Stimulated activated memory B cell treated with anti-CD40 and anti-IgM and Interleukin-4, amounts not matched to agents 10 μg/mL and 1 μg/mL and 100 μg/mL, for 72 hours (primary cell): ENCODE measurements around the gene NSMCE1.

ENCODE experiments used
- ATAC-seq: fragments of 150-1000 bp; cut with Tn5 transposase; 2 replicates; pipeline ENCODE4 v1.10.0; 2021
- H3K27ac Mint-ChIP-seq: one replicate; pipeline ENCODE4 v1.8.0; 2022; ENCODE audit warnings: mild to moderate bottlenecking, mixed read lengths
- H3K27me3 Mint-ChIP-seq: one replicate; pipeline ENCODE4 v1.8.0; 2022; ENCODE audit warnings: mixed read lengths
- H3K36me3 Mint-ChIP-seq: one replicate; pipeline ENCODE4 v1.8.0; 2022; ENCODE audit warnings: mixed read lengths
- H3K4me1 Mint-ChIP-seq: one replicate; pipeline ENCODE4 v1.8.0; 2022; ENCODE audit warnings: mixed read lengths
- H3K4me3 Mint-ChIP-seq: one replicate; pipeline ENCODE4 v1.8.0; 2022; ENCODE audit warnings: mild to moderate bottlenecking, moderate library complexity, mixed read lengths
- H3K9me3 Mint-ChIP-seq: one replicate; pipeline ENCODE4 v1.8.0; 2022; ENCODE audit warnings: mixed read lengths

The NSMCE1 gene

DNA sequence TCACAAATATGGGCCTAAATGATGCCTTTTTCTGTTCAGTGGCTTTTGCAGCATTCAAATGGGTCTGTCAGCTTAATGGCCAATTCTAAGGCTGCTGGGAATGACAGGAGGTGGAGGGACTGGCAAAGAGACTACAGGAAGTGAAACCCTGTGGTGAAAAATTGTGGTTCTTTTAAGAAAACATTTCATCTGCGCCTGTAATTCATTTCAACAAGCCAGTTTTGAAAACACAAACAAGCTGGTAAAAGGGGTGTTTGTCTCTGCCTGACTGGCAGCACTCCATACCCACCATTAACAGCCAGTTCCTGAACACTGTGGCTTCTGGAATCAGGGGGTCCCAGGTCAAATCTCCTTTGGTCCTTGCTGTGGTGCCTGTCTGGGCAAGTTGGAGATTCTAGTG, 68.8 kb downstream of the NSMCE1 start:
- Mint-ChIP-seq H3K4me3 (peak overlapping the region; percentile 17), H3K36me3 (peaks cover 6% of the 10 kb centered on the region), H3K27ac (peak overlapping the region; percentile 85), H3K27me3 (no peaks in the 10 kb centered on the region), H3K9me3 (peaks cover 3% of the 10 kb centered on the region), H3K4me1 (peaks cover 47% of the 10 kb centered on the region)
- ATAC-seq = peak; percentile 52

DNA sequence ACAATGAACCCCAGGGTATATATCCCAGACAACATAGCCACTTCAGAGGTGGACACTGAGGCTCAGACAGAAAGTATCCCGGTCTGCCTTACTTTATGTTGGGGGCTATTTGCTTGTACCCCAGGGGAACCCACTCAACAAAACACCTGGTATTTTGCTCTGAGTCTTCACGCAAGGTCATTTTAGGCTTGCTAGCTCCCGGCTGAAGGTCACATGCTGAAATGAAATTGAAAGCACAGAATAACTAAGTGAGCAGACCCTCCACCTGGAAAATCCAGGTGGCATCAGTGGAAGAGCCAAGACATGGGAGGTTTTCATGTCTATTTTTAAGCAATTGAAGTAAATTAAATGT, 69.4 kb downstream of the NSMCE1 start:
- Mint-ChIP-seq H3K4me3 (peak overlapping the region; percentile 3), H3K9me3 (peaks cover 8% of the 10 kb centered on the region), H3K4me1 (peaks cover 42% of the 10 kb centered on the region), H3K27me3 (no peaks in the 10 kb centered on the region), H3K27ac (peak overlapping the region; percentile 85), H3K36me3 (peaks cover 9% of the 10 kb centered on the region)
- no peak for ATAC-seq

DNA sequence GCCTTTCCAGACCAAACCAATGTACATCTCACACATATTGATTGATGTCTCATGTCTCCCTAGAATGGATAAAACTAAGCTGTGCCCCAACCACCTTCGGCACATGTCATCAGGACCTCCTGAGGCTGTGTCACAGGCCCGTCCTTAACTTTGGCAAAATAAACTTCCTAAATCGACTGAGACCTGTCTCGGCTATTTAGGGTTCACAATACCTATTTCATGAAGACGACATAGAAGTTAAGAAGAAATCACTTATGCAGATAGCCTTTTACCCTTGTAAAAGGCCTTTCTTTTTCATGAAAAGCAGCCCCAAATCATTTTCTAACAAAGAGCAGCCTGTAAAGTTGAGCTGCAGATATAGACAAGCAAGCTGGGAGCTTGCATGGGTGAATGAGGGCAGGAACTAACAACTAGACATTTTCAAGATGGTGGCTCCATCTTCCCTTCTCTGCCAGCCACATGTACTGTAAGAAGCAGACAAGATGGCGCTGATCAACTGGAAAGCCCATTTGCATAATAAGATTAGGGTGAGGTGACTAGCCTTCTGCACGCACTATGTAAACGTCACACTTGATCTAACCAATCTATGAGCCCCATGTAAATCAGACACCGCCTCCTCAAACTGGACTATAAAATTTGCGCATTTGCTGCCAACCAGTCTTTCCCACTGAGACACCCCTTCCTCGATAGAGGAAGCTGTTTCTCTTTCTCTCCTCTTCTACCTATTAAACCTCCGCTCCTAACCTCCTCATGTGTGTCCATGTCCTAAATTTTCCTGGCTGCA, 69.9 kb downstream of the NSMCE1 start:
- ATAC-seq = no peak
- Mint-ChIP-seq H3K4me1 (peaks cover 37% of the 10 kb centered on the region), H3K9me3 (peaks cover 11% of the 10 kb centered on the region), H3K36me3 (peaks cover 9% of the 10 kb centered on the region), H3K4me3 (peak overlapping the region; percentile 3), H3K27me3 (no peaks in the 10 kb centered on the region), H3K27ac (peak overlapping the region; percentile 85)

DNA sequence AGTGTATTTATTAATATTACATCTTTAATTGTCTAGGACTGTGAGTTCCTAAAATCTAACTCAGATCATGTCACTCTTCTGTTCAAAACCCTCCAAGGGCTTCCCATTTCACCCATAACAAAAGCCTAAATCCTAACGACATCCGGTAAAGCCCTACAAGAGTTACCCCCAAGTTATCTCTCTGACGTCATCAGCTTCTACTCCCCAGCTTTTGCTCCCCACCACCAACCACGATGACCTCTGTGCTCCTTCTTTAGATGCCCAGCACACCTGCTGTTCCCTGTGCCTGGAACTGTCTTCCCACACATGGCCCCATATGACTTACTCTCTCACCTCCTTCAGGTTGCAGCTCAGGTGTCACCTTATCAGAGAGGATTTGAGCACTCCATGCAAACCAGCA, 71.6 kb downstream of the NSMCE1 start:
- peak overlapping the region; percentile 85 for H3K27ac Mint-ChIP-seq
- peaks cover 30% of the 10 kb centered on the region for H3K4me1 Mint-ChIP-seq
- no peak for ATAC-seq
- H3K9me3 Mint-ChIP-seq = peaks cover 11% of the 10 kb centered on the region
- peaks cover 9% of the 10 kb centered on the region for H3K36me3 Mint-ChIP-seq
- no peaks in the 10 kb centered on the region for H3K27me3 Mint-ChIP-seq
- H3K4me3 Mint-ChIP-seq = no peak overlapping the region

GRCh38 chr16:27195941-27196595, 72.5 kb downstream of the NSMCE1 start:
- Mint-ChIP-seq H3K27me3 (no peaks in the 10 kb centered on the region), H3K36me3 (peaks cover 9% of the 10 kb centered on the region), H3K9me3 (peaks cover 11% of the 10 kb centered on the region), H3K4me3 (no peak overlapping the region), H3K4me1 (peaks cover 30% of the 10 kb centered on the region), H3K27ac (no peak overlapping the region)
- no peak for ATAC-seq

DNA sequence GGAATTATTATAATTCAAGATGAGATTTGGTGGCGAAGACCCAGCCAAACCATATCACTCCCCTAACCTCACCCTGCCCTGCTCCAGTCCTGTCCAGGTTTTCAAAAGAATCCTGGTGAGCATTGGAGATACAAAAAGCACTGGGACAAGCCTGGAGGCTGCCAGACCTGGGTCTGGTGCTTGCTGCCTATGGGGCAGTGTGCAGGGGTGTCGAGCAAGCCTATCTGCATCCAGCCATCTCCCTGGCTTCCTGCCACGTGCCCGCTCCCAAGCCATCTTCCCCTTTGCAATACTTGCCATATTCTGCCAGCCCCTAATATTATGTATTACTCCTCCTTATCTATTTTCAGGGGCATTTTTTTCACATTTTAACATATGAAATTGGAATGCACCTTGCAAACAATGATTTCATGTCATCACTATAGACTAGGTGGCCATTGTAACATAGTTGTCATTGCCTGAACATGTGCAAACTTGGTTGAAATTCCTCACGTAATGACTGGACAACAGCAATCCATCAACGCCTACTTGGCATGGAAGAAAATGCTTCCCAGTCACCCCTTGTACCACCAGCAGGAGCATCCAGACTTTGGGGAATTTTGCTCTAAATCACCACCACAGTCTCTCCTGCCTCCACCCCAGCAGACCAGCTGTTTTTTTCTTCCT, 73.4 kb downstream of the NSMCE1 start:
- Mint-ChIP-seq H3K4me1 (peaks cover 22% of the 10 kb centered on the region), H3K4me3 (no peak overlapping the region), H3K36me3 (peaks cover 9% of the 10 kb centered on the region), H3K9me3 (peaks cover 11% of the 10 kb centered on the region), H3K27ac (no peak overlapping the region), H3K27me3 (no peaks in the 10 kb centered on the region)
- no peak for ATAC-seq

- no peak overlapping the region for H3K27ac Mint-ChIP-seq
- peaks cover 11% of the 10 kb centered on the region for H3K27me3 Mint-ChIP-seq
- peaks cover 9% of the 10 kb centered on the region for H3K36me3 Mint-ChIP-seq
- H3K4me1 Mint-ChIP-seq = peaks cover 4% of the 10 kb centered on the region
- no peak overlapping the region for H3K4me3 Mint-ChIP-seq
- no peak for ATAC-seq
- H3K9me3 Mint-ChIP-seq = peaks cover 8% of the 10 kb centered on the region
These were observed 75.1 kb downstream of the NSMCE1 start for GRCh38 chr16:27193300-27193990.

- Mint-ChIP-seq H3K27me3 (peaks cover 14% of the 10 kb centered on the region), H3K4me1 (no peaks in the 10 kb centered on the region), H3K9me3 (peaks cover 8% of the 10 kb centered on the region), H3K27ac (no peak overlapping the region), H3K4me3 (no peak overlapping the region), H3K36me3 (peaks cover 9% of the 10 kb centered on the region)
- ATAC-seq = no peak
These were observed 77.1 kb downstream of the NSMCE1 start for GRCh38 chr16:27191352-27191924.

GRCh38 chr16:27190316-27190871, 78.2 kb downstream of the NSMCE1 start:
- Mint-ChIP-seq H3K36me3 (peaks cover 9% of the 10 kb centered on the region), H3K4me3 (no peak overlapping the region), H3K9me3 (peaks cover 8% of the 10 kb centered on the region), H3K4me1 (no peaks in the 10 kb centered on the region), H3K27ac (no peak overlapping the region), H3K27me3 (peaks cover 14% of the 10 kb centered on the region)
- ATAC-seq = no peak

GRCh38 chr16:27189335-27189972, 79.1 kb downstream of the NSMCE1 start:
- Mint-ChIP-seq H3K9me3 (peaks cover 6% of the 10 kb centered on the region), H3K4me3 (no peak overlapping the region), H3K36me3 (peaks cover under 1% of the 10 kb centered on the region), H3K27ac (no peak overlapping the region), H3K4me1 (no peaks in the 10 kb centered on the region), H3K27me3 (peaks cover 14% of the 10 kb centered on the region)
- peak; percentile 20 for ATAC-seq

DNA sequence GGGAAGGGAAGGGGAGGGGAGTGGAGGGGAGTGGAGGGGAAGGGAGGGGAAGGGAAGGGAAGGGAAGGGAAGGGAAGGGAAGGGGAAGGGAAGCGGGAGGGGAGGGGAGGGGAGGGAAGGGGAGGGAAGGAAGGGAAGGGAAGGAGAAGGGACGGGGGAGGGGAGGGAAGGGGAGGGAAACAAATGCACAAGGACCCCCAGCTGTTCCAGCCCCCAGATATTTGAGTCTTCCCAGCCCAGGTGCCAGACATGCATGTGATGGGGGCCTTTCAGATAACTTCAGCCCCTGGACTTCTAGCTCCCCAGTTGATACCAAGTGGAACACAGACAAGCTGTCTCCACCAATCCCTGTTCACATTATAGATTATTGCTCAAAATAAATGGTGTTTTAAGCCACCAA, 79.9 kb downstream of the NSMCE1 start:
- H3K9me3 Mint-ChIP-seq = no peaks in the 10 kb centered on the region
- H3K27me3 Mint-ChIP-seq = peaks cover 14% of the 10 kb centered on the region
- ATAC-seq = no peak
- H3K27ac Mint-ChIP-seq = no peak overlapping the region
- no peaks in the 10 kb centered on the region for H3K4me1 Mint-ChIP-seq
- H3K36me3 Mint-ChIP-seq = no peaks in the 10 kb centered on the region
- H3K4me3 Mint-ChIP-seq = no peak overlapping the region

- Mint-ChIP-seq H3K4me3 (no peak overlapping the region), H3K27ac (no peak overlapping the region), H3K4me1 (no peaks in the 10 kb centered on the region), H3K9me3 (no peaks in the 10 kb centered on the region), H3K36me3 (no peaks in the 10 kb centered on the region), H3K27me3 (peaks cover 14% of the 10 kb centered on the region)
- ATAC-seq = no peak
These were observed 82.8 kb downstream of the NSMCE1 start for GRCh38 chr16:27185776-27186130.

DNA sequence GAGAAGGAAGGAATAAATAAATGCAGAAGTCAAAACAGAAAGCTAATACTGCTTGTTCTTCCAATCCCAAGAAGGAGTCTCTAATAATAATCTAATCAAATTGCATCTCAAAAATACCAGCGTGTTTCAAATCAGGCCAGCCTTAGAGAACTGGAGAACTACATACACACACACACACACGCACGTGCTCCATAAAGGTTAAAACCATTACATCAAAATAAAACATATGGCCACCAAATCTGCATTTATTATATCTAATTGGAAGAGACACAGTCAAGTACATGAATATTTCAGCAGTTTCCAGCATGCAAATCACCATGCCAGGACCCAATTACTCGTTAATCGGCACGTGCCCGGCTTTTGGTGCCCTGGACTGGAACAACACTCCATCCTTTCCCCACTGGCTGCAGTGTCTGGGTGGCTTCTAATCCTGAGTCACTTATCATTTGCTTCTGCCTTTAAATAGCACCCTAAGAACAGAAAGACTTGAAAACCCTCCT, 85.6 kb downstream of the NSMCE1 start:
- no peak overlapping the region for H3K4me3 Mint-ChIP-seq
- no peak for ATAC-seq
- H3K36me3 Mint-ChIP-seq = no peaks in the 10 kb centered on the region
- H3K4me1 Mint-ChIP-seq = peaks cover 12% of the 10 kb centered on the region
- H3K27me3 Mint-ChIP-seq = no peaks in the 10 kb centered on the region
- no peaks in the 10 kb centered on the region for H3K9me3 Mint-ChIP-seq
- no peak overlapping the region for H3K27ac Mint-ChIP-seq

- Mint-ChIP-seq H3K4me1 (peaks cover 12% of the 10 kb centered on the region), H3K9me3 (no peaks in the 10 kb centered on the region), H3K27ac (no peak overlapping the region), H3K27me3 (no peaks in the 10 kb centered on the region), H3K36me3 (no peaks in the 10 kb centered on the region), H3K4me3 (no peak overlapping the region)
- no peak for ATAC-seq
These were observed 87.4 kb downstream of the NSMCE1 start for GRCh38 chr16:27181019-27181790.
